AG04449 (cell line): ENCODE data around the gene LDLRAD3.

ENCODE experiments used
- CTCF ChIA-PET: fragments of 350-600 bp; formaldehyde crosslinking; extraction: SDS; loops from one replicate; lab custom pipeline; 2021; ENCODE audit warnings: antibody characterized with exemption; lab: Yijun Ruan, JAX
- POLR2A ChIA-PET: fragments of 400-600, 350-600 bp; formaldehyde crosslinking; extraction: SDS; loops from one replicate; lab custom pipeline; 2020; ENCODE audit warnings: antibody characterized with exemption, inconsistent platforms; lab: Yijun Ruan, JAX
- DNase-seq: peaks from one replicate; pipeline ENCODE4 v3.0.0-alpha.2; 2010; ENCODE audit warnings: low read depth, low spot score
- H3K4me3 ChIP-seq: 2 replicates; pipeline ENCODE4 v1.5.1; 2011; ENCODE audit warnings: low read depth, mild to moderate bottlenecking, control low read depth, low read length
- CTCF ChIP-seq: IDR thresholded peaks from one replicate; pipeline ENCODE4 v1.5.1; 2011; ENCODE audit warnings: mild to moderate bottlenecking, moderate library complexity, low read length, control low read depth, inconsistent platforms; ENCODE audit not compliant: insufficient read depth; ENCODE audit errors: missing control alignments

Gene LDLRAD3

GRCh38 chr11:36243641-36244040 lies 299.8 kb downstream of the LDLRAD3 start:
- TF ChIP-seq CTCF = no peak
- ChIA-PET POLR2A (no interaction called here), CTCF (interaction anchor here (1.0 to 1.2 kb wide), 2 partner anchors 21 to 199 kb away, joined by 3 read pairs; no protein-coding TSS in a partner anchor)
- no peak for DNase-seq
- no peak overlapping the region for H3K4me3 ChIP-seq

GRCh38 chr11:36247493-36247892 lies 303.6 kb downstream of the LDLRAD3 start:
- no peak for TF ChIP-seq CTCF
- CTCF ChIA-PET = interaction anchor here (8.8 kb wide), 1 partner anchor 12 kb away, joined by 70 read pairs; no protein-coding TSS in a partner anchor
- no peak for DNase-seq
- POLR2A ChIA-PET = no interaction called here
- no peak overlapping the region for H3K4me3 ChIP-seq

DNA sequence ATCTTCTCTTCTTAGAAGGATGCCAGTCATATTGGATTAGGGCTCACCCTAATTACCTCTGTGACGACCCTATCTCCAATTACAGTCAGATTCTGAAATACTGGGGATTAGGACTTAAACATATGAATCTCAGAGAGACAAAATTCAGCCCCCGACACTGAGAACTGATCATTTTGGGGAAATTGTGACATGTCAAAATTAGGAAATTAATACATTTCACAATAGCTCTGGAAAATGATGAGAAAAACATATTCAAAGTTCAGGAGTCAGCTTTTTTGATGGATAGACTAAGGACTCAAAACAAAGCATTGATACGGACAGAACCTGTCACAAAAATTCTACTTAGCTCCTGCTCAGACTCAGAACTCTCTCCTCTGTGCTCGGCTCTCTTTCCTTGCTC lies 304.6 kb downstream of the LDLRAD3 start:
- POLR2A ChIA-PET = no interaction called here
- no peak for TF ChIP-seq CTCF
- CTCF ChIA-PET = interaction anchor here (0.7 to 8.8 kb wide), 6 partner anchors 11 to 619 kb away, joined by 3 to 70 read pairs (median 4); no protein-coding TSS in a partner anchor
- H3K4me3 ChIP-seq = no peak overlapping the region
- no peak for DNase-seq

DNA sequence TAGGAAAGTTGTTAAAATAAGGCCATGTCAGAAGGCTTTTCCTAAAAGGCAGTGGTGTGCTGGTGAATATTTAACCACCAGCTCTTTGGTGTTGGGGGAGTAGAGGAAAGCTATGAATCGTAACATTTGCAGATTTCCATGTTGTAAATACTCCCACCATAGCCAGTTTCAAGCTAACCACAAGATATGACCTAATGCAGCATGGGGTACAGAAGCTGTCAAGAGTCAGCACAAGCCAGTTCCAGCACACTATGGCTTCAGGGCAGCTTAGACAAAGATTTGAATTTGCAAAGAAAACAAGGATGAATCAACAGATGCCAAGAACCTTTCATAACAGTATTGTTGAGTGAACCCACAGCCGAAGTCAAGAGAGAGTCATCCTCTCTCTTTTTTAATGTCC lies 305.4 kb downstream of the LDLRAD3 start:
- POLR2A ChIA-PET = no interaction called here

DNA sequence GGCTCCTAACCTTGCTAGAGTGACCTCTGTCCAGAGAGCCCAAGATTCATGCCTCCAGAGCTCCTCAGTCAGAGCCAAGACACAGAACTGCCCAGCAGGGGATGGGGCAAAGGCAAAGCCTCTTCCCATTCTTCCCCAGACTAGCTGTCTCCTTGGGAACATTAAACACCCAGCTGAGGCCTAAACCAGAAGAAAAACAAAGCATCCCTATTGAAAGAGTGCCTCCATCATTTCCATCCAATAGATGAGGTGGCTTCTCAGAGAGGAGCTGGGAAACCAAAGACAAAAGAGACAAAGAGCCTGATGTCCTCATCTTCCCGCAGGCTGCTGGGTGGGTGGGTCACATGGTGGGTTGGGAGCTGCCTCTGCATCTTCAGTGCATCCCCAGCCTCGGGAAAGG lies 308.0 kb downstream of the LDLRAD3 start:
- POLR2A ChIA-PET = no interaction called here
- DNase-seq = no peak
- CTCF ChIA-PET = interaction anchor here (1.1 to 9.2 kb wide), 5 partner anchors 7 to 429 kb away, joined by 3 to 101 read pairs (median 14); no protein-coding TSS in a partner anchor
- no peak overlapping the region for H3K4me3 ChIP-seq
- no peak for TF ChIP-seq CTCF

More for the DNA sequence above, 305.4 kb downstream of the LDLRAD3 start:
- TF ChIP-seq CTCF = no peak
- CTCF ChIA-PET = interaction anchor here (0.9 to 8.8 kb wide), 6 partner anchors 10 to 619 kb away, joined by 3 to 70 read pairs (median 8); no protein-coding TSS in a partner anchor
- no peak overlapping the region for H3K4me3 ChIP-seq
- DNase-seq = peak; percentile 55

- TF ChIP-seq CTCF = no peak
- no peak for DNase-seq
- no peak overlapping the region for H3K4me3 ChIP-seq
- CTCF ChIA-PET = interaction anchor here (1.6 to 9.2 kb wide), 6 partner anchors 6 to 430 kb away, joined by 3 to 101 read pairs (median 12); no protein-coding TSS in a partner anchor
- POLR2A ChIA-PET = no interaction called here
Observed at GRCh38 chr11:36253238-36253637, 309.4 kb downstream of the LDLRAD3 start.
